DND-41 (cell line): ENCODE measurements around the gene LILRB3.
"Not testable (repeated sequence)": the region's sequence is repeated elsewhere in the genome, so short reads cannot be mapped to it uniquely, and the experiment has no call there.

Experiments
- CTCF ChIP-seq: IDR thresholded peaks from 2 replicates; pipeline ENCODE4 v1.5.1; 2012; ENCODE audit warnings: borderline replicate concordance, low read length, moderate library complexity, mild to moderate bottlenecking; ENCODE audit not compliant: poor library complexity, severe bottlenecking; ENCODE audit errors: extremely low read depth
- EZH2 ChIP-seq: IDR thresholded peaks from 3 replicates; pipeline ENCODE4 v1.6.1; 2012; ENCODE audit warnings: borderline replicate concordance, low read depth, mild to moderate bottlenecking, moderate library complexity, low read length, inconsistent platforms; ENCODE audit not compliant: severe bottlenecking

- not testable (repeated sequence) for TF ChIP-seq CTCF, EZH2
Measured at GRCh38 chr19:54181894-54182293, 40.9 kb downstream of the LILRB3 start.
